ENCODE measurements around the gene FANCC. TPM values are rescaled to one million over a fixed set of nuclear protein-coding genes. Genes with fewer than 3 reads are reported as not detected.

Gene FANCC
- total RNA-seq, 1 experiment from 2014 or later = 19.4 TPM

DNA sequence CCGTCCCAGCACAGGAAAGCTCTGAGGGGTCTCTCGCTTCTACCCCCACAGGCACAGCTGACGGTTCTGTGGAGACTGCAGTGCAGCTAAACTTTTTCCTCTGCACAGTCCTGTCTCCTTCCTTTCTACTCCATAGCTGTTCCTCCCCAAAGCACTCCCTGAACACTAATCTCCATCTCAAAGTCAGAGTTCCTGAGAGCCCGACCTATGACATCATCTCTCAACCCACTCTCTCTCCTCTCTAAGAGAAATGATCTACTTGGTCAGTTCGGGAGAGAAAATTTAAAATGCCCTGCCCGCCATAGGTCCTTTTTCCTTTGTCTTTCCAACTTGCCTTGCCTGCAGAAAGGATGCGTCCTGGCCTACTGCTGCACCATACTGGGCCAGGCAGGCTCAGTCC lies 90.6 kb downstream of the FANCC start:
- RAD21 ChIA-PET (ENCODE audit: low non-redundant PET in 1 of 2, low total read pairs in 2 of 2, uncharacterized antibody in 2 of 2, unreplicated experiment in 2 of 2) = no interaction called here

DNA sequence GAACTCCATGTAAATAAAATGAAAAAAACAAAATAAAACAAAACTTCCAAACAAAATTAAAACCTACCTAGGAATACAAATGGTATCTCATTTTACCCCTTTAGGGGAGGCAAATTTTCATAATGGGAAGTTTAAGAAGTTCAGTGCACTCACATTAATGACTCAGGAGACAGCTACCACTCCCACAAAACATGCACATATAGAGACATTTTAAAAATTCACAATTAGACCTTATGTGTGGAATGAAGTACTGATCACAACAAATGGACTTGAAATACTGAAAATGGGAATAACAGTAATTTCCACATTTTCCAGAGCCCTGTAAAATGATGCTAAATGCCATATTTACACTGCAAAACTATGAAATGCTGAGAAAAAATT lies 91.8 kb downstream of the FANCC start:
- Histone ChIP-seq H2AFZ (ENCODE audit: low read depth, low read length, poor library complexity, severe bottlenecking) (no peak overlapping the region), H3K79me2 (ENCODE audit: insufficient read depth, low read length) (no peaks in the 10 kb centered on the region), H3K27me3 (ENCODE audit: insufficient read depth, low read length) (no peaks in the 10 kb centered on the region), H3K4me1 (ENCODE audit: control insufficient read depth in 1 of 2, insufficient read depth in 2 of 2, low read length in 2 of 2) (no peaks in the 10 kb centered on the region), H4K20me1 (ENCODE audit: insufficient read depth) (no peaks in the 10 kb centered on the region), H3K4me3 (replicated peaks in 1 of 2; ENCODE audit: low read depth in 1 of 2, low read length in 2 of 2) (no peak overlapping the region), H3K27ac (ENCODE audit: low read depth, low read length) (no peak overlapping the region), H3K9me3 (ENCODE audit: control insufficient read depth in 1 of 2, insufficient read depth in 1 of 2, low read depth in 1 of 2, low read length in 2 of 2) (no peaks in the 10 kb centered on the region), H3K9ac (ENCODE audit: low read length) (no peak overlapping the region), H3K9me2 (ENCODE audit: insufficient read depth) (no peaks in the 10 kb centered on the region), H3K36me3 (ENCODE audit: control insufficient read depth in 1 of 2, insufficient read depth in 2 of 2, low read length in 2 of 2) (no peaks in the 10 kb centered on the region), H3K4me2 (ENCODE audit: low read length) (no peak overlapping the region)
- ChIA-PET RAD21 (ENCODE audit: low non-redundant PET in 1 of 2, low total read pairs in 2 of 2, uncharacterized antibody in 2 of 2, unreplicated experiment in 2 of 2) (no interaction called here), CTCF (no interaction called here), POLR2A (no interaction called here)
- BruUV-seq (replicated peaks) = no TSS peak
- ATAC-seq = no peak
- TF ChIP-seq CBX3 (IDR thresholded peaks at IDR 0.05; ENCODE audit: low read depth) = no peak
- TF ChIP-seq POLR2AphosphoS5 (IDR thresholded peaks at IDR 0.05; ENCODE audit: low read depth, low read length) = no peak
- TF ChIP-seq ELF1 (IDR thresholded peaks at IDR 0.05; ENCODE audit: borderline replicate concordance, low read depth) = no peak
- TF ChIP-seq TCF7L2 (IDR thresholded peaks at IDR 0.05; ENCODE audit: borderline replicate concordance, extremely low read depth, insufficient read depth, insufficient read length) = no peak
- TF ChIP-seq FOSL1 (IDR thresholded peaks at IDR 0.05; ENCODE audit: low read depth) = no peak
- TF ChIP-seq, protein P1, sequence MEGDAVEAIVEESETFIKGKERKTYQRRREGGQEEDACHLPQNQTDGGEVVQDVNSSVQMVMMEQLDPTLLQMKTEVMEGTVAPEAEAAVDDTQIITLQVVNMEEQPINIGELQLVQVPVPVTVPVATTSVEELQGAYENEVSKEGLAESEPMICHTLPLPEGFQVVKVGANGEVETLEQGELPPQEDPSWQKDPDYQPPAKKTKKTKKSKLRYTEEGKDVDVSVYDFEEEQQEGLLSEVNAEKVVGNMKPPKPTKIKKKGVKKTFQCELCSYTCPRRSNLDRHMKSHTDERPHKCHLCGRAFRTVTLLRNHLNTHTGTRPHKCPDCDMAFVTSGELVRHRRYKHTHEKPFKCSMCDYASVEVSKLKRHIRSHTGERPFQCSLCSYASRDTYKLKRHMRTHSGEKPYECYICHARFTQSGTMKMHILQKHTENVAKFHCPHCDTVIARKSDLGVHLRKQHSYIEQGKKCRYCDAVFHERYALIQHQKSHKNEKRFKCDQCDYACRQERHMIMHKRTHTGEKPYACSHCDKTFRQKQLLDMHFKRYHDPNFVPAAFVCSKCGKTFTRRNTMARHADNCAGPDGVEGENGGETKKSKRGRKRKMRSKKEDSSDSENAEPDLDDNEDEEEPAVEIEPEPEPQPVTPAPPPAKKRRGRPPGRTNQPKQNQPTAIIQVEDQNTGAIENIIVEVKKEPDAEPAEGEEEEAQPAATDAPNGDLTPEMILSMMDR (IDR thresholded peaks at IDR 0.05 in 2 of 3, conservative IDR thresholded peaks at IDR 0.05 in 1 of 3; ENCODE audit: borderline replicate concordance in 1 of 3, insufficient read depth in 1 of 3, low read depth in 2 of 3, low read length in 2 of 3) = no peak
- TF ChIP-seq ZFX (IDR thresholded peaks at IDR 0.05) = no peak
- TF ChIP-seq, protein P2, sequence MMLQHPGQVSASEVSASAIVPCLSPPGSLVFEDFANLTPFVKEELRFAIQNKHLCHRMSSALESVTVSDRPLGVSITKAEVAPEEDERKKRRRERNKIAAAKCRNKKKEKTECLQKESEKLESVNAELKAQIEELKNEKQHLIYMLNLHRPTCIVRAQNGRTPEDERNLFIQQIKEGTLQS (IDR thresholded peaks at IDR 0.05) = no peak
- TF ChIP-seq EZH2 (IDR thresholded peaks at IDR 0.05) = no peak
- no peak for TF ChIP-seq ZNF274 (IDR thresholded peaks at IDR 0.05; ENCODE audit: low read depth, low read length)
- intact Hi-C loops (cut with micrococcal nuclease) = no loop called here
- DNase-seq (ENCODE audit: low read depth, low spot score) = no peak

More for the DNA sequence above, 90.6 kb downstream of the FANCC start:
- no peaks in the 10 kb centered on the region for H3K36me3 ChIP-seq (ENCODE audit: control insufficient read depth in 1 of 2, insufficient read depth in 2 of 2, low read length in 2 of 2)
- TF ChIP-seq ZFX (IDR thresholded peaks at IDR 0.05) (no peak), EZH2 (IDR thresholded peaks at IDR 0.05) (no peak), TCF7L2 (IDR thresholded peaks at IDR 0.05; ENCODE audit: borderline replicate concordance, extremely low read depth, insufficient read depth, insufficient read length) (no peak)
- TF ChIP-seq, protein P3, sequence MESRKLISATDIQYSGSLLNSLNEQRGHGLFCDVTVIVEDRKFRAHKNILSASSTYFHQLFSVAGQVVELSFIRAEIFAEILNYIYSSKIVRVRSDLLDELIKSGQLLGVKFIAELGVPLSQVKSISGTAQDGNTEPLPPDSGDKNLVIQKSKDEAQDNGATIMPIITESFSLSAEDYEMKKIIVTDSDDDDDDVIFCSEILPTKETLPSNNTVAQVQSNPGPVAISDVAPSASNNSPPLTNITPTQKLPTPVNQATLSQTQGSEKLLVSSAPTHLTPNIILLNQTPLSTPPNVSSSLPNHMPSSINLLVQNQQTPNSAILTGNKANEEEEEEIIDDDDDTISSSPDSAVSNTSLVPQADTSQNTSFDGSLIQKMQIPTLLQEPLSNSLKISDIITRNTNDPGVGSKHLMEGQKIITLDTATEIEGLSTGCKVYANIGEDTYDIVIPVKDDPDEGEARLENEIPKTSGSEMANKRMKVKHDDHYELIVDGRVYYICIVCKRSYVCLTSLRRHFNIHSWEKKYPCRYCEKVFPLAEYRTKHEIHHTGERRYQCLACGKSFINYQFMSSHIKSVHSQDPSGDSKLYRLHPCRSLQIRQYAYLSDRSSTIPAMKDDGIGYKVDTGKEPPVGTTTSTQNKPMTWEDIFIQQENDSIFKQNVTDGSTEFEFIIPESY (IDR thresholded peaks at IDR 0.05; ENCODE audit: extremely low read depth, insufficient replicate concordance, low read length) = no peak
- no peaks in the 10 kb centered on the region for H3K9me2 ChIP-seq (ENCODE audit: insufficient read depth)
- H3K4me3 ChIP-seq (replicated peaks in 1 of 2; ENCODE audit: low read depth in 1 of 2, low read length in 2 of 2) = no peak overlapping the region
- ChIA-PET POLR2A (no interaction called here), CTCF (no interaction called here)
- no peak overlapping the region for H3K4me2 ChIP-seq (ENCODE audit: low read length)
- no peak overlapping the region for H3K27ac ChIP-seq (ENCODE audit: low read depth, low read length)
- H4K20me1 ChIP-seq (ENCODE audit: insufficient read depth) = no peaks in the 10 kb centered on the region
- no peak overlapping the region for H2AFZ ChIP-seq (ENCODE audit: low read depth, low read length, poor library complexity, severe bottlenecking)
- ATAC-seq (no peak), DNase-seq (ENCODE audit: low read depth, low spot score) (no peak)
- no peaks in the 10 kb centered on the region for H3K79me2 ChIP-seq (ENCODE audit: insufficient read depth, low read length)
- H3K9ac ChIP-seq (ENCODE audit: low read length) = no peak overlapping the region
- no TSS peak for BruUV-seq (replicated peaks)
- intact Hi-C loops (cut with micrococcal nuclease) = no loop called here
- H3K27me3 ChIP-seq (ENCODE audit: insufficient read depth, low read length) = no peaks in the 10 kb centered on the region
- no peaks in the 10 kb centered on the region for H3K9me3 ChIP-seq (ENCODE audit: control insufficient read depth in 1 of 2, insufficient read depth in 1 of 2, low read depth in 1 of 2, low read length in 2 of 2)
- no peaks in the 10 kb centered on the region for H3K4me1 ChIP-seq (ENCODE audit: control insufficient read depth in 1 of 2, insufficient read depth in 2 of 2, low read length in 2 of 2)
